GM12873 (cell line): ENCODE data around the gene DDX54.

Experiments used
- TF ChIP-seq, protein P1 (sequence below): IDR thresholded peaks from 2 replicates; pipeline ENCODE4 v1.5.1; 2012; ENCODE audit warnings: low read depth, mild to moderate bottlenecking, moderate library complexity, low read length, control low read depth; ENCODE audit not compliant: insufficient read depth; ENCODE audit errors: missing control alignments

Gene DDX54

DNA sequence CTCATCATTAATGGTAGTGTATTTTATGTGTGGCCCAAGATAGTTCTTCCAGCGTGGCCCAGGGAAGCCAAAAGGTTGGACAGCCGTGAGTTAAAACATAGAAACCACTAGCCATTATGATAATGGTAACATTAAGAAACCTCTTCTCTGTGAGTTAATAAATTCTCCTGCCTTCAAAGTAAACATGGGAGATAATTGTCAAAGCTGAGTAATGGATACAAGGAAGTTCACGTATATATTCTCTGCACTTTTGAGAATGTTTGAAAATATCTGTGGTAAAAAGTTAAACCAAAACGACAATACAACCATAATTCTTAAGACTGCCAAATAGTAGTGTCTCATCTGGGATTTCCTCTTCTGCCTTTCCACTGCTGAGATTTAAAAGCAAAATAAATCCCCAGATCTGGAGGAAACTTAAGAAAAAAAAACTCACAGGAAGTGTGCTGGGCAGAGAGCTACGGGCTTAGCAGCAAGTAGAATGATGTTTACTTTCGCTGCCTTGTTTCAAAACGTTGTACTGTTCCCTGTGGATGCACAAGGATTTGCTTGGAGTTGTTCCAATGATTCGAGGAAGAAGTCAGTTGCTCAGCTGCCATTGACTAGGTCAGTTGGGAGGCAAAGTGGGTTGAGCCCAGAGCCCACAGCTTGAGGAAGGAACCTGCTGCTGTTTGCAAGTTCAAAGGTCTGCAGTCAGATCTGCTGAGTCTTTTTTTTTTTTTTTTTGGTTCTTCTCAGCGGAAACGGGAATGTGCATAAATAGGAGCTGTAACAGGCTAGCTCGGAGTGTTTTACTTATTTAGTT lies 37.7 kb upstream of the DDX54 start:
- TF ChIP-seq, protein P1, sequence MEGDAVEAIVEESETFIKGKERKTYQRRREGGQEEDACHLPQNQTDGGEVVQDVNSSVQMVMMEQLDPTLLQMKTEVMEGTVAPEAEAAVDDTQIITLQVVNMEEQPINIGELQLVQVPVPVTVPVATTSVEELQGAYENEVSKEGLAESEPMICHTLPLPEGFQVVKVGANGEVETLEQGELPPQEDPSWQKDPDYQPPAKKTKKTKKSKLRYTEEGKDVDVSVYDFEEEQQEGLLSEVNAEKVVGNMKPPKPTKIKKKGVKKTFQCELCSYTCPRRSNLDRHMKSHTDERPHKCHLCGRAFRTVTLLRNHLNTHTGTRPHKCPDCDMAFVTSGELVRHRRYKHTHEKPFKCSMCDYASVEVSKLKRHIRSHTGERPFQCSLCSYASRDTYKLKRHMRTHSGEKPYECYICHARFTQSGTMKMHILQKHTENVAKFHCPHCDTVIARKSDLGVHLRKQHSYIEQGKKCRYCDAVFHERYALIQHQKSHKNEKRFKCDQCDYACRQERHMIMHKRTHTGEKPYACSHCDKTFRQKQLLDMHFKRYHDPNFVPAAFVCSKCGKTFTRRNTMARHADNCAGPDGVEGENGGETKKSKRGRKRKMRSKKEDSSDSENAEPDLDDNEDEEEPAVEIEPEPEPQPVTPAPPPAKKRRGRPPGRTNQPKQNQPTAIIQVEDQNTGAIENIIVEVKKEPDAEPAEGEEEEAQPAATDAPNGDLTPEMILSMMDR: no peak

DNA sequence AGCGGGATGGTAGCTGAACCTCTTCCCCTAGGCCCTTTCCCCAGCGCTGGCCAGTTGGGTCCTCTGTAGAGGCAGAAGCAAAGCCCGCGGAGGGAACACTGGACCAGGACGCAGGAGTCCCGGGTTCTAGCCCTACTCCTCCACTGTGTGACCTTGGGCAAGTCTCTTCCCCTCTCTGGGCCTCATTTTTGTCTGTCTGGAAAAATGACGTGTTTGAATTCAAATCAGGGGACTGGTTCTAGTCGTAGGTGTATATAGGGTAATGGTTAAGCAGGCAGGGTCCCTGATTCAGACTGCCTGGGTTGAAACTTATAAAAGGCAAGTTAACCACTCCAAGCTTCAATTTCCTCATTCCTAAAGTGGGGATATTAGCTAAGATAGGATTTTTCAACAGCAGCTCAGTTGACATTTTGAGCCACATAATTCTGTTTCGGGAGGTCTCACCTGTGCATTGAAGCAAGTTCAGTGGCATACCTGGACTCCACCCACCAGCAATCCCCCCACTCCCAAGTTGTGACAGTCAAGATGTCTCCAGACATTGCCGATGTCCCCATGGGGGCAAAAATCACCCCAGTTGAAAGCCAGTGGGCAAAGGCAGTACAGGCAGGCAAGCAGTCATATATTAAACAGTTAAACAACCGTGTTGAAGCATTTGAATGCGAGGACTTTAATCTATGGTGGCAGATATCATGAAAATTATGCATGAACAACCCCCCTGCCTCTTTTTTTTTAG lies 36.9 kb upstream of the DDX54 start:
- TF ChIP-seq, protein P1: no peak

- TF ChIP-seq, protein P1: no peak
These were observed 36.1 kb upstream of the DDX54 start, which contains the start of gene TPCN1 for GRCh38 chr12:113221181-113221996. Gene TPCN1, plus strand, starts transcription at chr12:113221464. Its CDS starts 5,389 bp downstream, at chr12:113226853.

- TF ChIP-seq, protein P1: no peak
These were observed 35.4 kb upstream of the DDX54 start for GRCh38 chr12:113220593-113221180.

DNA sequence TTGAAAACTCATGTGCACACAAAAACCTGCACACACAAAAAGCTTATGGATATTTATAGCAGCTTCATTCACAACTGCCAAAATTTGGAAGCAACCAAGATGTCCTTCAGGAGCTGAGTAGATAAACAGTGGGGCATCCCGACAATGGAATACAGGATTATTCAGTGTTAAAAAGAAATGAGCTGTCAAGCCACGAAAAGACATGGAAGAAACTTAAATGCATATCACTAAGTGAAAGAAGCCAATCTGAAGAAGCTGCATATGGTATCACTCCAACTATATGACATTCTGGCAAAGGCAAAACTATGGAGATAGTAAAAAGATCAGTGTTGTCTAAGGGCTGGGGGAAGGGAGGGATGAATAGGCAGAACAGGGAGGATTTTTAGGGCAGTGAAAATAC lies 30.7 kb upstream of the DDX54 start:
- TF ChIP-seq, protein P1: no peak

- TF ChIP-seq, protein P1: no peak
These were observed 29.7 kb upstream of the DDX54 start for GRCh38 chr12:113214895-113215400.

- TF ChIP-seq, protein P1: no peak
These were observed 25.9 kb upstream of the DDX54 start for GRCh38 chr12:113211160-113211559.
